Measurements from ENCODE around the gene ARAP2.

DNA sequence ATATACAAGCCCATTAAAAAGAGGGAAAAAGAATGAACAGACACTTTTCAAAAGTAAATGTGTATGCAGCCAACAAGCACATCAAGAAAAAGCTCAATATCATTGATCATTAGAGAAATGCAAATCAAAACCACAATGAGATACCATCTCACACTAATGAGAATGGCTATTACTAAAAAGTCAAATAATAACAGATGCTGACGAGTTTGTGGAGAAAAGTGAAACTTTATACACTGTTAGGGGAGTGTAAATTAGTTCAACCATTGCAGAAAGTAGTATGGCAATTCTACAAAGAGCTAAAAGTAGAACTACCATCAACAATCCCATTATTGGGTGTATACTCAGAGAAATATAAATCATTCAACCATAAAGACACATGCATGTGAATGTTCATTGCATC lies 203.0 kb downstream of the ARAP2 start:
- TF ChIP-seq EZH2phosphoT487 (IDR thresholded peaks at IDR 0.05; ENCODE audit: low read depth, severe bottlenecking, unreplicated experiment): no peak
- TF ChIP-seq, protein P1, sequence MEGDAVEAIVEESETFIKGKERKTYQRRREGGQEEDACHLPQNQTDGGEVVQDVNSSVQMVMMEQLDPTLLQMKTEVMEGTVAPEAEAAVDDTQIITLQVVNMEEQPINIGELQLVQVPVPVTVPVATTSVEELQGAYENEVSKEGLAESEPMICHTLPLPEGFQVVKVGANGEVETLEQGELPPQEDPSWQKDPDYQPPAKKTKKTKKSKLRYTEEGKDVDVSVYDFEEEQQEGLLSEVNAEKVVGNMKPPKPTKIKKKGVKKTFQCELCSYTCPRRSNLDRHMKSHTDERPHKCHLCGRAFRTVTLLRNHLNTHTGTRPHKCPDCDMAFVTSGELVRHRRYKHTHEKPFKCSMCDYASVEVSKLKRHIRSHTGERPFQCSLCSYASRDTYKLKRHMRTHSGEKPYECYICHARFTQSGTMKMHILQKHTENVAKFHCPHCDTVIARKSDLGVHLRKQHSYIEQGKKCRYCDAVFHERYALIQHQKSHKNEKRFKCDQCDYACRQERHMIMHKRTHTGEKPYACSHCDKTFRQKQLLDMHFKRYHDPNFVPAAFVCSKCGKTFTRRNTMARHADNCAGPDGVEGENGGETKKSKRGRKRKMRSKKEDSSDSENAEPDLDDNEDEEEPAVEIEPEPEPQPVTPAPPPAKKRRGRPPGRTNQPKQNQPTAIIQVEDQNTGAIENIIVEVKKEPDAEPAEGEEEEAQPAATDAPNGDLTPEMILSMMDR (IDR thresholded peaks at IDR 0.05; ENCODE audit: poor library complexity): no peak
